Right atrium auricular region (tissue), 2 donors: Measurements from ENCODE around the gene EML6. TPM values are rescaled to one million over a fixed set of nuclear protein-coding genes. Genes with fewer than 3 reads are reported as not detected.

Experiments
- DNase-seq: peaks from one replicate; pipeline ENCODE4 v3.0.0-alpha.2; 2019; ENCODE audit warnings: low spot score
- H3K27ac ChIP-seq, 2 donors: fragments of 200-600 bp; sonication (generic); 1 replicate in 1 of 2; 2 replicates in 1 of 2; pipeline ENCODE4 v1.5.1; 2016 to 2019
- H3K27me3 ChIP-seq, 2 donors: fragments of 200-600 bp; sonication (generic); one replicate each; pipeline versions ENCODE4 v1.5.1 to v1.6.0; 2017 to 2019
- H3K36me3 ChIP-seq: fragments of 200-600 bp; sonication (generic); one replicate; pipeline ENCODE4 v1.5.1; 2016
- H3K4me1 ChIP-seq, 2 donors: fragments of 200-600 bp; sonication (generic); one replicate each; pipeline versions ENCODE4 v1.5.1 to v1.6.0; 2017 to 2019
- H3K4me3 ChIP-seq, 2 donors: fragments of 200-600 bp; sonication (generic); 1 replicate in 1 of 2; 2 replicates in 1 of 2; pipeline ENCODE4 v1.5.1; 2017 to 2019; ENCODE audit warnings: mild to moderate bottlenecking in 1 of 2, moderate library complexity in 1 of 2
- H3K9me3 ChIP-seq, 2 donors: fragments of 200-600 bp; sonication (generic); one replicate each; pipeline ENCODE4 v1.5.1; 2019
- CTCF ChIP-seq, 2 donors: fragments of 200-600 bp; sonication (generic); IDR thresholded peaks; one replicate each; pipeline ENCODE4 v1.5.1; 2019; ENCODE audit warnings: antibody characterized with exemption in 2 of 2
- total RNA-seq, 2 donors: library from RNA; depleted of rRNA; stranded (reverse); fragments of >200 nt; gene quantifications; one replicate each; pipeline ENCODE4 v1.1.0, GENCODE V29; 2016

EML6 gene
- total RNA-seq, 2 donors from 2014 or later = 1.1 to 1.2 TPM

- Histone ChIP-seq H3K36me3 (no peaks in the 10 kb centered on the region), H3K9me3 (no peaks in the 10 kb centered on the region), H3K27ac (no peak overlapping the region), H3K27me3 (no peaks in the 10 kb centered on the region), H3K4me1 (no peaks in the 10 kb centered on the region), H3K4me3 (no peak overlapping the region)
- DNase-seq = no peak
- TF ChIP-seq CTCF (IDR thresholded peaks at IDR 0.05) = no peak
Measured at GRCh38 chr2:54699665-54700064, 23.8 kb upstream of the EML6 start.

- Histone ChIP-seq H3K4me3 (no peak overlapping the region), H3K27me3 (no peaks in the 10 kb centered on the region), H3K36me3 (no peaks in the 10 kb centered on the region), H3K9me3 (no peaks in the 10 kb centered on the region), H3K4me1 (no peaks in the 10 kb centered on the region), H3K27ac (no peak overlapping the region)
- DNase-seq = no peak
- no peak for TF ChIP-seq CTCF (IDR thresholded peaks at IDR 0.05)
Measured at GRCh38 chr2:54701029-54701428, 22.4 kb upstream of the EML6 start.

- H3K27me3 ChIP-seq = no peaks in the 10 kb centered on the region
- H3K4me3 ChIP-seq = no peak overlapping the region
- peaks cover 0 to 8% of the 10 kb centered on the region in 2 donors for H3K4me1 ChIP-seq
- no peaks in the 10 kb centered on the region for H3K9me3 ChIP-seq
- H3K27ac ChIP-seq = no peak overlapping the region
- no peak for TF ChIP-seq CTCF (IDR thresholded peaks at IDR 0.05)
- no peak for DNase-seq
- no peaks in the 10 kb centered on the region for H3K36me3 ChIP-seq
Measured at GRCh38 chr2:54704238-54704637, 19.2 kb upstream of the EML6 start.

GRCh38 chr2:54704688-54705605, 18.5 kb upstream of the EML6 start:
- H3K4me3 ChIP-seq = no peak overlapping the region
- no peak for DNase-seq
- H3K36me3 ChIP-seq = no peaks in the 10 kb centered on the region
- H3K4me1 ChIP-seq = peaks cover 0 to 11% of the 10 kb centered on the region in 2 donors
- H3K27ac ChIP-seq = no peak overlapping the region
- H3K9me3 ChIP-seq = no peaks in the 10 kb centered on the region
- no peaks in the 10 kb centered on the region for H3K27me3 ChIP-seq
- peak; percentile 55 to 72 for TF ChIP-seq CTCF (IDR thresholded peaks at IDR 0.05)

GRCh38 chr2:54706622-54707021, 16.8 kb upstream of the EML6 start:
- no peak overlapping the region for H3K27ac ChIP-seq
- H3K4me1 ChIP-seq = peaks cover 0 to 11% of the 10 kb centered on the region in 2 donors
- no peaks in the 10 kb centered on the region for H3K36me3 ChIP-seq
- H3K27me3 ChIP-seq = no peaks in the 10 kb centered on the region
- TF ChIP-seq CTCF (IDR thresholded peaks at IDR 0.05) = no peak
- H3K4me3 ChIP-seq = no peak overlapping the region
- H3K9me3 ChIP-seq = no peaks in the 10 kb centered on the region
- DNase-seq = no peak
